Dendritic cell treated with granulocyte-macrophage colony-stimulating factor and Interleukin-4, amounts not matched to agents 40 ng/mL and 50 ng/mL, for 4 days (primary cell): ENCODE measurements around the gene MVB12A.
A peak's percentile ranks its signal among the peaks of the same experiment; 100 is the strongest.

Source experiments
- H3K27ac Mint-ChIP-seq: one replicate; pipeline ENCODE4 v1.8.0; 2022; ENCODE audit warnings: mild to moderate bottlenecking, mixed read lengths
- H3K27me3 Mint-ChIP-seq: one replicate; pipeline ENCODE4 v1.8.0; 2022; ENCODE audit warnings: mild to moderate bottlenecking, mixed read lengths
- H3K36me3 Mint-ChIP-seq: one replicate; pipeline ENCODE4 v1.8.0; 2022; ENCODE audit warnings: low read depth, mixed read lengths
- H3K4me1 Mint-ChIP-seq: one replicate; pipeline ENCODE4 v1.8.0; 2022; ENCODE audit warnings: low read depth, mixed read lengths
- H3K4me3 Mint-ChIP-seq: one replicate; pipeline ENCODE4 v1.8.0; 2022; ENCODE audit warnings: mild to moderate bottlenecking, moderate library complexity, mixed read lengths
- H3K9me3 Mint-ChIP-seq: one replicate; pipeline ENCODE4 v1.8.0; 2022; ENCODE audit warnings: mixed read lengths
- intact Hi-C: fragments of 100-400 bp; cut with micrococcal nuclease; formaldehyde crosslinking; loops from one replicate; pipeline ENCODE4 v1.15.0; 2022

Gene MVB12A

DNA sequence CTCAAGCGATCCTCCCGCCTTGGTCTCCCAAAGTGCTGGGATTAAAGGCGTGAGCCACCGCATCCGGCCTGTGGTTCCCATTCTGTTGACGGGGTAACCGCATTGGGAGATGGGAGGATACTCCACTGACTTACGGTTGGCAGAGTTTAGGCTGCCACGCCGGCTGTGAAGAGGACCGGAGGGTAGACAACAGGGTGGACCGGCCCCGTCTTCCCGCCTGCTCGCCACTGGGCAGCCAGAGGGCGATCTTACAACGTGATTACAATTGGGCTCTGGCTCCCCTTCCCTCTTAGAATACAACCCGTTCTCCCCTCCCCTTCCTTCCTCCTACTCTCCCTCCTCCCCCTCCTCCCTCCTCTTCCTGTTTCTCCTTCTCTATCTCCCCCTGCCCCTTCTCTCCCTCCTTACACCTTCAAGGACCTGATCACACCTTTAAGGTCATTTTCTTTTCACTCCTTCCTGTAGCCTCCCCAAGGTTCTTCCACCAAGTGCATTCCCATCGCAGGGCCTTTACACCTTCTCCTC, 24.9 kb upstream of the MVB12A start:
- Mint-ChIP-seq H3K4me3 (no peak overlapping the region), H3K4me1 (peaks cover 27% of the 10 kb centered on the region), H3K9me3 (no peaks in the 10 kb centered on the region), H3K27ac (no peak overlapping the region), H3K36me3 (peaks cover 33% of the 10 kb centered on the region), H3K27me3 (peaks cover 8% of the 10 kb centered on the region)
- intact Hi-C loops, result loop anchor here (1.0 to 5.0 kb wide), 2 partner anchors 52 to 71 kb away; partner anchors contain the start of gene TMEM221

- Mint-ChIP-seq H3K4me1 (peaks cover 20% of the 10 kb centered on the region), H3K4me3 (no peak overlapping the region), H3K27ac (no peak overlapping the region), H3K9me3 (no peaks in the 10 kb centered on the region), H3K27me3 (no peaks in the 10 kb centered on the region), H3K36me3 (peaks cover 71% of the 10 kb centered on the region)
- intact Hi-C loops, result loop anchor here (5.0 kb wide), 1 partner anchor 48 kb away; the partner anchor contains the start of gene TMEM221
Measured at GRCh38 chr19:17398902-17399527, 20.8 kb upstream of the MVB12A start.

DNA sequence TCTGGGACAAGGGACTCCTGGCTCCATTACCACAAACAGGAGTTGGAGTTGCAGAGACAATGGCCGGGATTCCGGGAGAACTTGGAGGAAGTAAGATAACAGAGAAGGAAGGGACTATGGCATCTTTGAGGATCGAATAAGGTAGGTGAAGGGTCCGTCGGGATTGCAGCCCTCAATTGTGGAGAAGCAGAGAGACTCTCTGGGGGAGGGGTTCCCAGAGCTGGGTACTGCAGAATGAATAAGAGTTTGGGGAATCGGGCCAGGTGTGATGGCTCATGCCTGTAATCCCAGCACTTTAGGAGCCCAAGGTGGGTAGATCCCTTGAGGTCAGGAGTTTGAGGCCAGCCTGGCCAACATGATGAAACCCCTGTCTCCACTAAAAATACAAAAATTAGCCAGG, 18.2 kb upstream of the MVB12A start:
- Mint-ChIP-seq H3K36me3 (peaks cover 88% of the 10 kb centered on the region), H3K27ac (peak overlapping the region; percentile 24), H3K4me3 (no peak overlapping the region), H3K27me3 (no peaks in the 10 kb centered on the region), H3K9me3 (no peaks in the 10 kb centered on the region), H3K4me1 (peaks cover 29% of the 10 kb centered on the region)
- intact Hi-C loops, result no loop called here

DNA sequence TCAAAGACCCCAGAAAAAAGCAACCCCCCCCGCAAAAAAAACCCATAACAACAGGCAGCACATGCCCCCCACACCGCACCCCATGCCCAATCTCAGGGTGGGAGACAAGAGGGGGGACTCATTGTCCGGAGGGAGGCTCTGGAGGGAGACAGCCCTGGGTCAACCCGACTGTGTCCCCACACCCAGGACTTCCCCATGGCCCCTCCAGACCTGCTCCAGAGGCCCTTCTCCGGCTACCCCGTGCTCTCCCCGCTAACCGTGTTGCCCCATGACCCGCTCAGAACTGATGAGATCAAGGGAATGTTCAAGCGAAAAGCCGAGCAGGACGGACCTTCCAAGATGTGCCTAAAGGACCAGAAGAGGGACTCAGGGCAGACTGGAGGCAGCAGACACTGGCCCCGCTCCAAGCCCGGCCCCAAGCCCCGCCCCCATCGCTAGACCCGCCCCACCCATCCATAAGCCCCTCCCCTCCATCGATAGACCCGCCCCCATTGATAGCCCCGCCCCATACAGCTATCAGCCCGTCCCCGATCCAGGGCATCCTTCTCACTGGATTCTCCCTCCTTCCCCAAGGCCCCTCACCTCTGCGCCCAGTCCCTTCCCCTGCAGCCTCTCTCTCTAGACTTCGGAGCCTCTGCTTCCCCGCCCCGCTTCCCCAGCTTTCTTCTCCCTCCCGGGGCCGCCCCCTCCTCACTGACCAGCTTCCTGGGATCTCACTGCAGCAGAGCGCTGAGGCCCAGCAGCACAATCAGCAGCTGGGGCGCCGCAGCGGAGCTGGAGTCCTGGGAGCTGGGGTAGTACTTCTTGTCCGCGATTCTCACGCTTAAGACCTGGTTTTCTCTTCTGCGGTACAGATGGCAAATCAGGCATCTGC, 16.6 kb upstream of the MVB12A start:
- Mint-ChIP-seq H3K9me3 (no peaks in the 10 kb centered on the region), H3K4me1 (peaks cover 45% of the 10 kb centered on the region), H3K27me3 (no peaks in the 10 kb centered on the region), H3K36me3 (peaks cover 80% of the 10 kb centered on the region), H3K4me3 (peak overlapping the region; percentile 80), H3K27ac (peak overlapping the region; percentile 92)
- intact Hi-C loops, result no loop called here

DNA sequence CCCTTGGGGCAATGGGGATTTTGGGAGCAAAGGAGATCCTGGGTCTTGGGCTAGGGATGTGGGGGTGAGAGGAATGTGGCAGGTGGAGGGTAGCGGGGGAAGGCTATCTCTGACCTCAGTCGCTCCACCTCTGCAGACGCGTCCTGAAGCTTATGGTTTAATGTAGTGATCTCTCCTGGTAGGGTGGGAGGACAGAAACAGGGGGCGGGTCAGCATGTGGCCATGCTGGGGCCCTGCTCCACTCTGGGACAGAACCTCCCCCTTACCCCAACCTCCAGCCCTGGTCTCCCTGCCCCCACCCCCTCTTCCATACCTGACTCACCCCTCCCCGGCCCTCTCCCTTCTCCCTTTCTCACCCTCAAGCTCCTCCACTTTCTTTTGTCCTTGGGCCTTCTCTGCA, 15.8 kb upstream of the MVB12A start:
- intact Hi-C loops, result no loop called here
- Mint-ChIP-seq H3K27ac (peak overlapping the region; percentile 92), H3K27me3 (no peaks in the 10 kb centered on the region), H3K4me1 (peaks cover 48% of the 10 kb centered on the region), H3K9me3 (no peaks in the 10 kb centered on the region), H3K36me3 (peaks cover 73% of the 10 kb centered on the region), H3K4me3 (peak overlapping the region; percentile 80)

DNA sequence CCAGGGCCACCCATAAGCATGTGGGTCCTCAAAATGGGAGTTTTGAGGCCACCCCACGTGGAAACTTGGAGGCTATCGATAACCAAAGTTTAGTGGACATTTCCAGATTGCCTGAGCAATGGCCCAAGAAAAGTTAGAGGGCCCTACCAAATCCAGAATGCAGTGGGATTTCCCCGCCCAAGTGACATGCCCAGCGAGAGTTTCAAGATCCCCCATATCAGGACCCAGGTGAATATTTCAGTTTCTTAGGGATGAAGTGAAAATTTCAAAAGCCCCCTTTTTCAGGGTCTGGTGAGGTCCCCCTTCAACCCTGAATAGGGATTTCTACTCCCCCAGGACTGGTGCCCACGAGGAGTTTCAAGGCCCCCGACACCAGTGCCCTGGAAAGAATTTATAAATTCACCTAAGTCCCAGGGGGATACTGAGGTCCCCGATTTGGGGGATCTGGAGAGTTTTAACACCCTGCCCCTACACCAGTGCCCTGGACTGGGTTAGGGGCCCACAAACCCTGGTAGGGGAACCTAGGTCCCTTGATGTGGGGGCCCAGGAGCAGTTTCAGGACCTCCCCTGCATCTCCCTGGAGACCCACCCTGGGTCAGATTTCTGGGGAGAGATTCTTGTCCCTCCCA, 15.1 kb upstream of the MVB12A start:
- peak overlapping the region; percentile 80 for H3K4me3 Mint-ChIP-seq
- no peaks in the 10 kb centered on the region for H3K9me3 Mint-ChIP-seq
- no peaks in the 10 kb centered on the region for H3K27me3 Mint-ChIP-seq
- peaks cover 70% of the 10 kb centered on the region for H3K36me3 Mint-ChIP-seq
- H3K4me1 Mint-ChIP-seq, result peaks cover 48% of the 10 kb centered on the region
- H3K27ac Mint-ChIP-seq, result peak overlapping the region; percentile 92
- intact Hi-C loops, result loop anchor here (1.0 kb wide), 1 partner anchor 15 kb away; no protein-coding TSS in a partner anchor

- H3K4me1 Mint-ChIP-seq, result peaks cover 48% of the 10 kb centered on the region
- intact Hi-C loops, result loop anchor here (1.0 kb wide), 1 partner anchor 14 kb away; no protein-coding TSS in a partner anchor
- peak within 1 kb of the TSS; percentile 80 for H3K4me3 Mint-ChIP-seq
- H3K27me3 Mint-ChIP-seq, result no peaks in the 10 kb centered on the region
- no peaks in the 10 kb centered on the region for H3K9me3 Mint-ChIP-seq
- peak within 1 kb of the TSS; percentile 92 for H3K27ac Mint-ChIP-seq
- peaks cover 67% of the 10 kb centered on the region for H3K36me3 Mint-ChIP-seq
Measured at GRCh38 chr19:17405250-17406045, 14.4 kb upstream of the MVB12A start, which contains the start of gene BST2. TSS of gene BST2 (minus strand) at chr19:17405630. CDS start at chr19:17405575, 55 bp downstream.

GRCh38 chr19:17406046-17406886, 13.6 kb upstream of the MVB12A start:
- peak overlapping the region; percentile 92 for H3K27ac Mint-ChIP-seq
- H3K4me1 Mint-ChIP-seq, result peaks cover 48% of the 10 kb centered on the region
- intact Hi-C loops, result no loop called here
- H3K9me3 Mint-ChIP-seq, result no peaks in the 10 kb centered on the region
- H3K4me3 Mint-ChIP-seq, result peak overlapping the region; percentile 80
- peaks cover 61% of the 10 kb centered on the region for H3K36me3 Mint-ChIP-seq
- H3K27me3 Mint-ChIP-seq, result no peaks in the 10 kb centered on the region

DNA sequence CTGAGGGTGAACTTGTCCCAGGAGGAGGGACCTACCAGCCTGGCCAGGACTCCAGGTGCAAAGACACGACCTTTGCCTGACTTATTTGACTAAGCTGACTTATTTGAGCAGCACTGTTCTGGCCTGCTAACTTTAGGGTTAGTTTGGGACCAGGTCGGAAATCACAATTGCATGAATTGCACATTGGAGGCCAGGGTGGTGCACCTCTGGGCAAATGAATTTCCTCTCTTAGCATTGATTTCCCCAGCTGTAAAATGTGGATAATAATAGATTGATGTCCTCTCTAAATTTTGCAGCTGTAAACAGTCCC, 13.0 kb upstream of the MVB12A start:
- H3K36me3 Mint-ChIP-seq, result peaks cover 61% of the 10 kb centered on the region
- H3K4me3 Mint-ChIP-seq, result peak overlapping the region; percentile 80
- peak overlapping the region; percentile 92 for H3K27ac Mint-ChIP-seq
- peaks cover 48% of the 10 kb centered on the region for H3K4me1 Mint-ChIP-seq
- no peaks in the 10 kb centered on the region for H3K27me3 Mint-ChIP-seq
- intact Hi-C loops, result no loop called here
- no peaks in the 10 kb centered on the region for H3K9me3 Mint-ChIP-seq

GRCh38 chr19:17409990-17410389, 9.9 kb upstream of the MVB12A start:
- Mint-ChIP-seq H3K4me3 (no peak overlapping the region), H3K27ac (no peak overlapping the region), H3K36me3 (peaks cover 67% of the 10 kb centered on the region), H3K4me1 (peaks cover 52% of the 10 kb centered on the region), H3K27me3 (no peaks in the 10 kb centered on the region), H3K9me3 (no peaks in the 10 kb centered on the region)
- intact Hi-C loops, result no loop called here

DNA sequence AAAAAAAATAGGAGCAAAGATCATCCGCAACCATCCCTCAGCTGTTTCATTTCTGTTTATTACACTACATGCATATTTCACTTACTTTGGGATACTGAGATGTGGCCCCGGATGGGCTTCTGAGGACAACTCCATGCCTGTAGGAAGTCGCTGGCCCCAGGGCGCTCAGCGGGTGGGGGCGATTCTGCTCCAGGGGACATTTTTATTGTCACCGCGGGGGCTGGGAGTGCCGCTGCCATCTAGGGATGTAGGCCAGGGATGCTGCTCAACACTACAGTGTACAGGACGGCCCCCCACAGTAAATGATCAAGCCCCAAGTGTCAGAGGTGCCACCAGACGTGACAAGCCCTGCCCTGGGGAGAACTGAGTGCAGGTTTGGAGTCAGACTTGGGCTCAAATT, 8.0 kb upstream of the MVB12A start:
- intact Hi-C loops, result no loop called here
- no peak overlapping the region for H3K4me3 Mint-ChIP-seq
- H3K27me3 Mint-ChIP-seq, result no peaks in the 10 kb centered on the region
- peaks cover 72% of the 10 kb centered on the region for H3K36me3 Mint-ChIP-seq
- no peaks in the 10 kb centered on the region for H3K9me3 Mint-ChIP-seq
- no peak overlapping the region for H3K27ac Mint-ChIP-seq
- peaks cover 43% of the 10 kb centered on the region for H3K4me1 Mint-ChIP-seq

GRCh38 chr19:17414097-17414496, 5.8 kb upstream of the MVB12A start:
- no peaks in the 10 kb centered on the region for H3K27me3 Mint-ChIP-seq
- no peaks in the 10 kb centered on the region for H3K9me3 Mint-ChIP-seq
- no peak overlapping the region for H3K27ac Mint-ChIP-seq
- H3K4me3 Mint-ChIP-seq, result no peak overlapping the region
- peaks cover 44% of the 10 kb centered on the region for H3K4me1 Mint-ChIP-seq
- H3K36me3 Mint-ChIP-seq, result peaks cover 76% of the 10 kb centered on the region
- intact Hi-C loops, result no loop called here
